GM12878 (cell line): ENCODE data around the gene COMMD3. TPM values are rescaled to one million over a fixed set of nuclear protein-coding genes. Genes with fewer than 3 reads are reported as not detected.

Source experiments
- ATAC-seq: fragments of 200-7000 bp; cut with Tn5 transposase; 3 replicates; pipeline ENCODE4 v1.9.1; 2020; ENCODE audit warnings: mild to moderate bottlenecking, moderate library complexity
- BruUV-seq: library from RNA; stranded (reverse); fragments of 400-500 nt; replicated peaks from 2 replicates; lab custom pipeline; 2021; lab: Mats Ljungman, UMichigan
- CTCF ChIA-PET: fragments of 300-600 bp; sonication (Branson Sonifier 250); formaldehyde crosslinking; extraction: SDS; loops from one replicate; lab custom pipeline; 2021; ENCODE audit warnings: inconsistent platforms; lab: Yijun Ruan, JAX
- POLR2A ChIA-PET: fragments of 350-600 bp; formaldehyde crosslinking; extraction: SDS; loops from one replicate; lab custom pipeline; 2021; ENCODE audit warnings: inconsistent platforms; lab: Charles Lee
- RAD21 ChIA-PET: fragments of 300-600 bp; sonication (Branson Sonifier 250); formaldehyde crosslinking; loops from one replicate; lab custom pipeline; 2023; ENCODE audit warnings: antibody characterized with exemption; ENCODE audit not compliant: unreplicated experiment; lab: Charles Lee
- SMC1A ChIA-PET: fragments of 300-600 bp; sonication (Branson Sonifier 250); formaldehyde crosslinking; loops from one replicate; lab custom pipeline; 2023; ENCODE audit not compliant: unreplicated experiment, uncharacterized antibody; lab: Charles Lee
- DNase-seq: peaks from one replicate; pipeline ENCODE4 v3.0.0-alpha.2; 2011; ENCODE audit warnings: low read depth, low spot score
- FAIRE-seq: peaks from 3 replicates; lab custom pipeline; 2011; peaks lifted over from hg19 to GRCh38; lab: Jason Lieb, UNC
- H2AFZ ChIP-seq: 2 replicates; pipeline ENCODE4 v1.6.0; 2011; ENCODE audit warnings: low read depth, low read length, control low read depth; ENCODE audit not compliant: control insufficient read depth
- H3K27ac ChIP-seq: 2 replicates; pipeline ENCODE4 v1.5.1; 2011; ENCODE audit warnings: control low read depth; ENCODE audit not compliant: control insufficient read depth, insufficient read depth
- H3K27me3 ChIP-seq, 2 experiments: replicated peaks in 1 of 2; 2 replicates each; pipeline versions ENCODE4 v1.6.0 to v1.6.1; 2011; ENCODE audit warnings: low read length in 1 of 2; ENCODE audit not compliant: control insufficient read depth in 2 of 2, insufficient read depth in 2 of 2
- H3K36me3 ChIP-seq, 2 experiments: 2 replicates each; pipeline ENCODE4 v1.5.1; 2011; ENCODE audit warnings: low read length in 1 of 2; ENCODE audit not compliant: control insufficient read depth in 2 of 2, insufficient read depth in 2 of 2
- H3K4me1 ChIP-seq: 2 replicates; pipeline ENCODE4 v1.6.1; 2011; ENCODE audit warnings: mild to moderate bottlenecking, low read length, moderate library complexity, mixed read lengths; ENCODE audit not compliant: control insufficient read depth, insufficient read depth
- H3K4me2 ChIP-seq: 2 replicates; pipeline ENCODE4 v1.6.0; 2011; ENCODE audit warnings: control low read depth; ENCODE audit not compliant: control insufficient read depth, insufficient read depth
- H3K4me3 ChIP-seq: fragments of 200-600 bp; sonication (generic); 2 replicates; pipeline ENCODE4 v1.5.1; 2016
- H3K79me2 ChIP-seq: 2 replicates; pipeline ENCODE4 v1.6.0; 2011; ENCODE audit warnings: low read length; ENCODE audit not compliant: control insufficient read depth, insufficient read depth
- H3K9ac ChIP-seq: 2 replicates; pipeline ENCODE4 v1.8.0; 2011; ENCODE audit warnings: low read length, control low read depth, mixed read lengths; ENCODE audit not compliant: control insufficient read depth, insufficient read depth
- H3K9me3 ChIP-seq: replicated peaks from 3 replicates; pipeline ENCODE4 v1.5.1; 2011; ENCODE audit warnings: mild to moderate bottlenecking, low read length; ENCODE audit not compliant: control insufficient read depth, insufficient read depth
- H4K20me1 ChIP-seq: 2 replicates; pipeline ENCODE4 v1.6.0; 2011; ENCODE audit not compliant: control insufficient read depth, insufficient read depth
- BACH1 ChIP-seq: fragments of 450-650 bp; IDR thresholded peaks from 2 replicates; pipeline ENCODE4 v1.6.1; 2017; ENCODE audit warnings: mild to moderate bottlenecking, borderline replicate concordance
- CREB1 ChIP-seq: IDR thresholded peaks from 2 replicates; pipeline ENCODE4 v1.6.1; 2012; ENCODE audit warnings: low read depth, mild to moderate bottlenecking, inconsistent platforms
- IRF5 ChIP-seq: fragments of 450-650 bp; IDR thresholded peaks from 2 replicates; pipeline ENCODE4 v1.6.1; 2017; ENCODE audit warnings: borderline replicate concordance
- KLF5 ChIP-seq: fragments of 450-650 bp; IDR thresholded peaks from 2 replicates; pipeline ENCODE4 v1.6.1; 2014; ENCODE audit warnings: mild to moderate bottlenecking; ENCODE audit not compliant: partially characterized antibody
- MAX ChIP-seq: IDR thresholded peaks from 2 replicates; pipeline ENCODE4 v1.6.1; 2012; ENCODE audit warnings: low read depth, low read length, improper control_type of control experiment
- MYB ChIP-seq: fragments of 150-350 bp; IDR thresholded peaks from 2 replicates; pipeline ENCODE4 v1.6.1; 2014; ENCODE audit warnings: mild to moderate bottlenecking, low read depth, low read length, borderline replicate concordance
- NFYA ChIP-seq: IDR thresholded peaks from 2 replicates; pipeline ENCODE4 v1.6.1; 2011; ENCODE audit warnings: low read depth, mild to moderate bottlenecking, low read length, improper control_type of control experiment, borderline replicate concordance
- NFYB ChIP-seq: IDR thresholded peaks from 2 replicates; pipeline ENCODE4 v1.6.1; 2011; ENCODE audit warnings: low read depth, mild to moderate bottlenecking, low read length, improper control_type of control experiment, moderate library complexity; ENCODE audit not compliant: insufficient read depth
- SMAD1 ChIP-seq: fragments of 450-650 bp; IDR thresholded peaks from 2 replicates; pipeline ENCODE4 v1.6.1; 2018; ENCODE audit warnings: mild to moderate bottlenecking, low read depth; ENCODE audit not compliant: partially characterized antibody
- USF2 ChIP-seq: IDR thresholded peaks from 2 replicates; pipeline ENCODE4 v1.6.1; 2011; ENCODE audit warnings: low read depth, low read length, improper control_type of control experiment, borderline replicate concordance
- ZNF622 ChIP-seq: fragments of 450-650 bp; IDR thresholded peaks from 2 replicates; pipeline ENCODE4 v1.6.1; 2017; ENCODE audit warnings: mild to moderate bottlenecking, inconsistent platforms
- in situ Hi-C: fragments of 300-500 bp; cut with MboI; formaldehyde crosslinking; loops from 9 replicates; pipeline ENCODE4 v1.14.3; 2018; ENCODE audit warnings: mixed read lengths
- intact Hi-C: fragments of 100-400 bp; cut with micrococcal nuclease; formaldehyde crosslinking; loops from one replicate; pipeline ENCODE4 v1.14.2; 2022; ENCODE audit not compliant: unreplicated experiment
- polyA plus RNA-seq, 11 experiments: library from polyadenylated mRNA; depleted of rRNA in 4 of 11; unstranded in 6 of 11; stranded (reverse) in 5 of 11; fragments of >200 nt; fragmentation: Nextera tagmentation in 4 of 11; fragmentation: Illumina TruSeq in 1 of 11; extraction: Ambion mirVana in 4 of 11; extraction: Trizol in 1 of 11; gene quantifications; 1 replicate in 1 of 11; 2 replicates in 10 of 11; pipeline versions ENCODE4 v1.2.1 to v1.2.3, GENCODE V29; 2011 to 2016; ENCODE audit warnings: inconsistent platforms in 2 of 11, missing spikeins in 2 of 11, low read depth in 1 of 11
- total RNA-seq, 4 experiments: library from RNA; depleted of rRNA in 3 of 4; stranded (reverse); fragments of >200 nt in 3 of 4; fragmentation: Illumina TruSeq in 1 of 4; extraction: Trizol in 1 of 4; gene quantifications; 2 replicates each; pipeline versions ENCODE4 v1.2.1 to v1.2.3, GENCODE V29; 2013 to 2021

Gene COMMD3
- total and polyA plus RNA-seq, 10 of the 15 experiments (the other 5 are each of a cell fraction or from before 2014, with no cell fraction given) = 64.5 to 248 (median 84.4) TPM

GRCh38 chr10:22366435-22366703 lies 50.2 kb downstream of the COMMD3 start:
- Histone ChIP-seq H3K4me2 (no peak overlapping the region), H3K27me3 (no peaks in the 10 kb centered on the region), H4K20me1 (no peaks in the 10 kb centered on the region), H3K4me1 (peaks cover 19% of the 10 kb centered on the region), H2AFZ (no peak overlapping the region), H3K79me2 (no peaks in the 10 kb centered on the region), H3K9me3 (no peaks in the 10 kb centered on the region), H3K27ac (no peak overlapping the region), H3K4me3 (no peak overlapping the region), H3K9ac (no peak overlapping the region), H3K36me3 (no peaks in the 10 kb centered on the region)
- POLR2A ChIA-PET = no interaction called here
- BruUV-seq = no TSS peak
- intact Hi-C loops = no loop called here
- CTCF ChIA-PET = no interaction called here
- in situ Hi-C loops = no loop called here
- TF ChIP-seq NFYB = no peak
- TF ChIP-seq KLF5 = no peak
- no peak for TF ChIP-seq BACH1
- TF ChIP-seq ZNF622 = no peak
- TF ChIP-seq MAX = no peak
- no peak for TF ChIP-seq NFYA
- TF ChIP-seq MYB = no peak
- no peak for TF ChIP-seq SMAD1
- TF ChIP-seq USF2 = no peak
- TF ChIP-seq CREB1 = no peak
- TF ChIP-seq IRF5 = no peak
- DNase-seq (no peak), FAIRE-seq (no peak), ATAC-seq (no peak)
- SMC1A ChIA-PET = interaction anchor here (2.3 kb wide), 1 partner anchor 13 kb away, joined by 9 read pairs; no protein-coding TSS in a partner anchor
- RAD21 ChIA-PET = interaction anchor here (1.7 kb wide), 1 partner anchor 22 kb away, joined by 5 read pairs; no protein-coding TSS in a partner anchor
